GM12891 (cell line): ENCODE results near the gene CLEC11A.

Experiments
- POLR2A ChIP-seq: IDR thresholded peaks from 2 replicates; pipeline ENCODE4 v1.6.1; 2011; ENCODE audit warnings: low read depth, low read length, control low read depth
- POLR2AphosphoS5 ChIP-seq: IDR thresholded peaks from 2 replicates; pipeline ENCODE4 v1.6.1; 2011; ENCODE audit warnings: low read depth, low read length, control low read depth
- POU2F2 ChIP-seq: IDR thresholded peaks from 2 replicates; pipeline ENCODE4 v1.6.1; 2011; ENCODE audit warnings: low read depth, mild to moderate bottlenecking, control low read depth, low read length, moderate library complexity
- TAF1 ChIP-seq: IDR thresholded peaks from 2 replicates; pipeline ENCODE4 v1.6.1; 2011; ENCODE audit warnings: low read depth, low read length, control low read depth

DNA sequence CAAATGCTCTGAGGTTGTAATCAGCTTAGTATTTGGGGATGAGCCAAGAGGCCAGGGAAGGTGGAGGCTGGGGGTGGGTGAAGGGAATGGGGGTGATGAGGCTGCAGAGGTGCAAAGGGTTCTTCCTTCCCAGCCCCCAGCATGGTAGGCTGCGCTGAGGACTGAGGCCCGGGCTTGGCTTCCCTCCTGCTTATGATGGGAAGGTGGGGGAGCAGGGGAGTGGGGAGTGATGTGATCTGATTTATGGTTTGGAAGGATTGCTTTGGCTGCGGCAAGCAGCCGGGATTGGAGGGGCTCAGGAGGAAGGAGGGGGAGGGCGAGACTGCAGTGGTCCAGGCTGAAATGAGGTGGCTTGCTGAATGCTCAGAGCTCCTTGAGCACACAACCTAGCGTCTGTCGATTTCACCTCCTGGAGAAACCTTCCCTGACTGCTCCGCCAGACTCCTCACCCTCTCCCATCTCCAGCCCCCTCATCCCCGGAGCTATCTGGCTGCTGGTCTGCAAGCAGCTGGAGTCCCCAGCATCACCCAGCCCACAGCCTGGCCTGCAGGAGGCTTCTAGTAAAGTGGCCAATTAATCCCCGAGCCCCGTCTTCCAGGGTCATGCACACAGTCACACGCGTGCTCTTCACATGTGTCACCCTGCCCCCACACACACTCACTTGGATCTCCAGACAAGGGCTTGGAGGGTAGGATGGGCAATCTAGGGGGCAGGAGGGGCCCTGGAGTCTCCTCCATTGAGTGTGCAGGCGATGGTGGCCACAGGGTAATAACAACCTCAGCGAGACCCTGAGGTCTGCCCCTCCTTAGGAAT lies 757 bp upstream of the CLEC11A start:
- TF ChIP-seq POLR2A: no peak
- TF ChIP-seq TAF1: no peak
- no peak for TF ChIP-seq POLR2AphosphoS5
- no peak for TF ChIP-seq POU2F2
